ENCODE data around the gene PLGRKT.

DNA sequence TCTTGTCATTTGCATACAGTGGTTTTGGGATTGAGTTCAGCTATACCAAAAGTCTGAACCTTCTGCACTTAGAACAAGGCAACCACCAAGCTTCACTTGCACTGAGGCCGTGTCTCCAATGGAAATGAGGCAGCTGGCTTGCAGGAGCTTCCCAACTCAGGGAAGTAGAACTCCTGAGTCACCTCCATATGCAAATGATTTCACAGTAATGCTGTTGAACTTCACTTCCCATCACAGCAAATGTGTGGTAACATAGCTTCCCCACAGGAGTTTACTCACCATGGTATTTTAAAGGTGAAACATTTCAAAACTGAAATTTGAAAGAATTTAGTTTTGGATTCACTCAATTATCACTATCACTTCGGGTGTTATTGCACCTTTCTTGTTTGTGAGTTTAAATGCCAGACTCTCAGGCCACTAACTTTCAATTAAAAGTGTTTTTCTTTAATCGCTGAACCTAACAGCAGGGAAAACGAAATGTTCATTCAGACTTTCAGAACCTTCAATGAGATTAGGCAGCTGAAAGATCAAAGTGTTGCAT is 21.6 kb upstream of the PLGRKT start:
- TF ChIP-seq, protein P1, sequence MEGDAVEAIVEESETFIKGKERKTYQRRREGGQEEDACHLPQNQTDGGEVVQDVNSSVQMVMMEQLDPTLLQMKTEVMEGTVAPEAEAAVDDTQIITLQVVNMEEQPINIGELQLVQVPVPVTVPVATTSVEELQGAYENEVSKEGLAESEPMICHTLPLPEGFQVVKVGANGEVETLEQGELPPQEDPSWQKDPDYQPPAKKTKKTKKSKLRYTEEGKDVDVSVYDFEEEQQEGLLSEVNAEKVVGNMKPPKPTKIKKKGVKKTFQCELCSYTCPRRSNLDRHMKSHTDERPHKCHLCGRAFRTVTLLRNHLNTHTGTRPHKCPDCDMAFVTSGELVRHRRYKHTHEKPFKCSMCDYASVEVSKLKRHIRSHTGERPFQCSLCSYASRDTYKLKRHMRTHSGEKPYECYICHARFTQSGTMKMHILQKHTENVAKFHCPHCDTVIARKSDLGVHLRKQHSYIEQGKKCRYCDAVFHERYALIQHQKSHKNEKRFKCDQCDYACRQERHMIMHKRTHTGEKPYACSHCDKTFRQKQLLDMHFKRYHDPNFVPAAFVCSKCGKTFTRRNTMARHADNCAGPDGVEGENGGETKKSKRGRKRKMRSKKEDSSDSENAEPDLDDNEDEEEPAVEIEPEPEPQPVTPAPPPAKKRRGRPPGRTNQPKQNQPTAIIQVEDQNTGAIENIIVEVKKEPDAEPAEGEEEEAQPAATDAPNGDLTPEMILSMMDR (conservative IDR thresholded peaks at IDR 0.05; ENCODE audit: low read length): no peak
- TF ChIP-seq EZH2phosphoT487 (IDR thresholded peaks at IDR 0.05; ENCODE audit: borderline replicate concordance): no peak
